DND-41 (cell line): ENCODE data around the gene ZCCHC13.
A peak's percentile ranks its signal among the peaks of the same experiment; 100 is the strongest.
"Not testable (repeated sequence)": the region's sequence is repeated elsewhere in the genome, so short reads cannot be mapped to it uniquely, and the experiment has no call there.

Experiments
- ATAC-seq: fragments of 200-7000 bp; cut with Tn5 transposase; 3 replicates; pipeline ENCODE4 v1.9.1; 2021; ENCODE audit warnings: low read depth; ENCODE audit not compliant: insufficient read depth
- DNase-seq: peaks from one replicate; pipeline ENCODE4 v3.0.0-alpha.2; 2020
- H2AFZ ChIP-seq: 2 replicates; pipeline ENCODE4 v1.6.0; 2012; ENCODE audit warnings: low read depth, low read length
- H3K27ac ChIP-seq: 2 replicates; pipeline ENCODE4 v1.5.1; 2012; ENCODE audit warnings: low read length, inconsistent platforms
- H3K27me3 ChIP-seq: fragments of 200-600 bp; sonication (generic); 2 replicates; pipeline ENCODE4 v1.6.0; 2012; ENCODE audit warnings: low read length, mild to moderate bottlenecking, inconsistent platforms; ENCODE audit not compliant: insufficient read depth, poor library complexity
- H3K36me3 ChIP-seq: 2 replicates; pipeline ENCODE4 v1.5.1; 2012; ENCODE audit warnings: low read length, inconsistent platforms; ENCODE audit not compliant: insufficient read depth
- H3K4me1 ChIP-seq: 2 replicates; pipeline ENCODE4 v1.5.1; 2012; ENCODE audit warnings: mild to moderate bottlenecking, low read length; ENCODE audit not compliant: insufficient read depth
- H3K4me2 ChIP-seq: 2 replicates; pipeline ENCODE4 v1.6.0; 2012; ENCODE audit warnings: mild to moderate bottlenecking, moderate library complexity, low read length, inconsistent platforms; ENCODE audit not compliant: insufficient read depth
- H3K4me3 ChIP-seq, 2 experiments: fragments of 200-600 bp in 1 of 2; shearing (Covaris generic) in 1 of 2; 2 replicates each; pipeline ENCODE4 v1.5.1; 2012 to 2016; ENCODE audit warnings: inconsistent platforms in 2 of 2, low read length in 2 of 2, mild to moderate bottlenecking in 2 of 2, low read depth in 1 of 2, moderate library complexity in 1 of 2
- H3K79me2 ChIP-seq: 2 replicates; pipeline ENCODE4 v1.6.0; 2012; ENCODE audit warnings: low read length, inconsistent platforms; ENCODE audit not compliant: insufficient read depth
- H3K9ac ChIP-seq: 2 replicates; pipeline ENCODE4 v1.6.0; 2012; ENCODE audit warnings: low read depth, mild to moderate bottlenecking, inconsistent platforms, low read length, moderate library complexity
- H3K9me3 ChIP-seq: 2 replicates; pipeline ENCODE4 v1.5.1; 2012; ENCODE audit warnings: low read length, moderate library complexity, mild to moderate bottlenecking, inconsistent platforms; ENCODE audit not compliant: insufficient read depth, severe bottlenecking
- H4K20me1 ChIP-seq: 2 replicates; pipeline ENCODE4 v1.6.0; 2012; ENCODE audit warnings: low read length; ENCODE audit not compliant: insufficient read depth
- EZH2 ChIP-seq: IDR thresholded peaks from 3 replicates; pipeline ENCODE4 v1.6.1; 2012; ENCODE audit warnings: borderline replicate concordance, low read depth, mild to moderate bottlenecking, moderate library complexity, low read length, inconsistent platforms; ENCODE audit not compliant: severe bottlenecking
- TF ChIP-seq, protein P1 (sequence below): IDR thresholded peaks from 2 replicates; pipeline ENCODE4 v1.5.1; 2012; ENCODE audit warnings: borderline replicate concordance, low read length, moderate library complexity, mild to moderate bottlenecking; ENCODE audit not compliant: poor library complexity, severe bottlenecking; ENCODE audit errors: extremely low read depth

The ZCCHC13 gene

DNA sequence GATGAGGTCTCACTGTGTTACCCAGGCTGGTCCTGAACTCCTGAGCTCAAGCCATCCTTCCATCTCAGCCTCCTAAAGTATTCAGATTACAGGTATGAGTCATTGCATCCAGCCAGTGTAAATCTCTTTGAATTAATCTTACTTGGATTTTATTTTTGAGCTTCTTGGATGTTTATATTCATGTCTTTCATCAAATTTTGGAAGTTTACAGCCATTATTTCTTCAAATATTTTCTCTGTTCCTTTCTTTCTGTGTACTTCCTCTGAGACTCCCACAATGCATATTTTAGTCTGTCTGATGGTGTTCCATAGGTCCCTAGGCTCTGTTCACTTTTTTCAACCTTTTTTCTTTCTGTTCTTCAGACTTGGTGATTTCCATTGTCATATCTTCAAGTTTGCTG is 34.9 kb downstream of the ZCCHC13 start:
- Histone ChIP-seq H3K27me3 (no peaks in the 10 kb centered on the region), H3K4me1 (peaks cover 5% of the 10 kb centered on the region), H3K4me3 (no peak overlapping the region), H3K9ac (no peak overlapping the region), H2AFZ (no peak overlapping the region), H4K20me1 (no peaks in the 10 kb centered on the region), H3K9me3 (no peaks in the 10 kb centered on the region), H3K27ac (no peak overlapping the region), H3K36me3 (no peaks in the 10 kb centered on the region), H3K4me2 (no peak overlapping the region), H3K79me2 (no peaks in the 10 kb centered on the region)
- TF ChIP-seq EZH2, result no peak
- TF ChIP-seq, protein P1, sequence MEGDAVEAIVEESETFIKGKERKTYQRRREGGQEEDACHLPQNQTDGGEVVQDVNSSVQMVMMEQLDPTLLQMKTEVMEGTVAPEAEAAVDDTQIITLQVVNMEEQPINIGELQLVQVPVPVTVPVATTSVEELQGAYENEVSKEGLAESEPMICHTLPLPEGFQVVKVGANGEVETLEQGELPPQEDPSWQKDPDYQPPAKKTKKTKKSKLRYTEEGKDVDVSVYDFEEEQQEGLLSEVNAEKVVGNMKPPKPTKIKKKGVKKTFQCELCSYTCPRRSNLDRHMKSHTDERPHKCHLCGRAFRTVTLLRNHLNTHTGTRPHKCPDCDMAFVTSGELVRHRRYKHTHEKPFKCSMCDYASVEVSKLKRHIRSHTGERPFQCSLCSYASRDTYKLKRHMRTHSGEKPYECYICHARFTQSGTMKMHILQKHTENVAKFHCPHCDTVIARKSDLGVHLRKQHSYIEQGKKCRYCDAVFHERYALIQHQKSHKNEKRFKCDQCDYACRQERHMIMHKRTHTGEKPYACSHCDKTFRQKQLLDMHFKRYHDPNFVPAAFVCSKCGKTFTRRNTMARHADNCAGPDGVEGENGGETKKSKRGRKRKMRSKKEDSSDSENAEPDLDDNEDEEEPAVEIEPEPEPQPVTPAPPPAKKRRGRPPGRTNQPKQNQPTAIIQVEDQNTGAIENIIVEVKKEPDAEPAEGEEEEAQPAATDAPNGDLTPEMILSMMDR, result no peak
- DNase-seq (no peak), ATAC-seq (no peak)

DNA sequence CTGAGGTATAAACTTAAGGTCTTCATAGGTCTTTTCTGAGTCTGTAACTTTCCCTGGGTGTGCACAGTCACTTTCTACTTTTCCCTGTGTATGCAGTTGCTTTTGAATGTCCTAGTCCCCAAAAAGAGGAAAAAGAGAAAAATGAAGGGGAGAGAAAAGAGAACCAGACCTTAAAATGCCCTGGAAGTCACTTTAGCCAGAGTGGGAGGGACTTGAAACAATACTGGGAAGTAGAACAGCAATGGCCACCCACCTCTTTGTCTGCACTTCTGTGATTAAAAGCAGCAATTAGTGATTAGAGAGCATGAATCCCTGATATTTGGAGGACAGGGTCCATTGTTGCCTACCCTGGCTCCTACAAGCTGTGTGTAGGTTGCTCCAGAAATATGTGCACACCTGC is 36.1 kb downstream of the ZCCHC13 start:
- ATAC-seq (no peak), DNase-seq (no peak)
- no peaks in the 10 kb centered on the region for H3K79me2 ChIP-seq
- H3K4me3 ChIP-seq, result no peak overlapping the region
- H3K4me1 ChIP-seq, result peaks cover 8% of the 10 kb centered on the region
- H3K36me3 ChIP-seq, result no peaks in the 10 kb centered on the region
- H3K9me3 ChIP-seq, result no peaks in the 10 kb centered on the region
- no peak overlapping the region for H3K4me2 ChIP-seq
- no peak overlapping the region for H3K27ac ChIP-seq
- no peak overlapping the region for H2AFZ ChIP-seq
- no peaks in the 10 kb centered on the region for H4K20me1 ChIP-seq
- no peak overlapping the region for H3K9ac ChIP-seq
- no peaks in the 10 kb centered on the region for H3K27me3 ChIP-seq
- TF ChIP-seq, protein P1, result no peak
- no peak for TF ChIP-seq EZH2

DNA sequence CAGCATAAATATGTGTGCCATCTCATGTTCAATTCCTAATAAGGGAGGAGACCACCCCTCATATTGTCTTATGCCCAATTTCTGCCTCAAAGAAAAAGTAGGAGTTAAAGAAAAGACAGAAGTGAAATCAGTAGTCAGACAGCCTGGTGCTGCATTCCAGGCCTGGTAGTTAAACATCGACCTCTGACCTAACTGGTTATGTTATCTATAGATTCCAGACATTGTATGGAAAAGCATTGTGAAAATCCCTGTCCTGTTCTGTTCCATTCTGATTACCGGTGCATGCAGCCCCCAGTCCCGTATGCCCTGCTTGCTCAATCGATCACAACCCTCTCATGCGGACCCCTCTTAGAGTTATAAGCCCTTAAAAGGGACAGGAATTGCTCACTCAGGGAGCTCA is 38.2 kb downstream of the ZCCHC13 start:
- not testable (repeated sequence) for H3K79me2 ChIP-seq, H2AFZ ChIP-seq, H3K4me3 ChIP-seq, H3K4me1 ChIP-seq, H3K9me3 ChIP-seq, H4K20me1 ChIP-seq, H3K27ac ChIP-seq, H3K9ac ChIP-seq, H3K36me3 ChIP-seq, H3K27me3 ChIP-seq, DNase-seq, ATAC-seq, H3K4me2 ChIP-seq

DNA sequence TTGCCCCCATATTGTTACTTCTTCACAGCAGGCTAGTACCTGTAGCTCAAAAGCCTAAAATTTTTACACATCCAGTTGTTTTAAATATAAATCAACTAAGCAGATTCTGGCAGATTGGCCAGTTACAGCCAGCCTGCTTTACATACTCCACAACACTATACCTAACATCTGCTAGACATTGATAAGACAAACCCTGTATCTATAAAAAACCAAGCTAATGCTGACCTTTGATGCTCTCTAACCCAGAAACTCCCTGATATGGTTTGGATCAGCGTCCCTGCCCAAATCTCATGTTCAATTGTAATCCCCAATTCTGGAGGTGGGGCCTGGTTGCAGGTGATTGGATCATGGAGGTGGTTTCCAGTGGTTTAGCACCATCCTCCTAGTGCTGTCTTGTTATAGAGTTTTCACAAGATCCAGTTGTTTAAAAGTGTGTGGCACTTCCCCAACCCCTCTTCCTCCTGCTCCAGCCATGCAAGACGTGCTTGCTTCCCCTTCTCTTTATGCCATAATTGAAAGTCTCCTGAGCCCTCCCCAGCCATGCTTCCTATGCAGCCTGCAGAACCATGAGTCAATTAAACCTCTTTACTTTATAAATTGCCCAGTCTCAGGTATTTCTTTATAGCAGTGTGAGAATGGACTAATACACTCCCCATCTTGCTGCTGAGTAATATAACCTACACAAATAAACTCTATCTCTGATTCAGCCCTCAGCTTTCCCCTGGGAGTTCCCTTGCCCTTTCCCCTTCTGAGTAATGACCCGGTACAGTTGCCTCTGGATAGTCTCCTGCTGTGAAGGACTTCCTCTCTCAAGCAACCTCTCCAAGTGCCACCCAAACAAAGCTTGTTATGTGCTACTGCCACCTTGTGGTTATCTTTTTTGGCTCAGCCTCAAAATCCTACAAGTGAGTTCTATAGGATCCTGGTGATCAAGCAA is 39.6 kb downstream of the ZCCHC13 start:
- Histone ChIP-seq H3K9me3 (no peaks in the 10 kb centered on the region), H4K20me1 (no peaks in the 10 kb centered on the region), H3K4me1 (peaks cover 8% of the 10 kb centered on the region), H2AFZ (no peak overlapping the region), H3K4me2 (peak overlapping the region; percentile 11; the same call in 1 of the 2 replicates), H3K27me3 (no peaks in the 10 kb centered on the region), H3K79me2 (no peaks in the 10 kb centered on the region), H3K27ac (no peak overlapping the region), H3K4me3 (no peak overlapping the region), H3K36me3 (no peaks in the 10 kb centered on the region), H3K9ac (no peak overlapping the region)
- ATAC-seq (peak; percentile 95), DNase-seq (peak; percentile 64)
- no peak for TF ChIP-seq EZH2
- TF ChIP-seq, protein P1, result peak; percentile 74
